Measurements from ENCODE around the gene C1GALT1.

C1GALT1 gene

DNA sequence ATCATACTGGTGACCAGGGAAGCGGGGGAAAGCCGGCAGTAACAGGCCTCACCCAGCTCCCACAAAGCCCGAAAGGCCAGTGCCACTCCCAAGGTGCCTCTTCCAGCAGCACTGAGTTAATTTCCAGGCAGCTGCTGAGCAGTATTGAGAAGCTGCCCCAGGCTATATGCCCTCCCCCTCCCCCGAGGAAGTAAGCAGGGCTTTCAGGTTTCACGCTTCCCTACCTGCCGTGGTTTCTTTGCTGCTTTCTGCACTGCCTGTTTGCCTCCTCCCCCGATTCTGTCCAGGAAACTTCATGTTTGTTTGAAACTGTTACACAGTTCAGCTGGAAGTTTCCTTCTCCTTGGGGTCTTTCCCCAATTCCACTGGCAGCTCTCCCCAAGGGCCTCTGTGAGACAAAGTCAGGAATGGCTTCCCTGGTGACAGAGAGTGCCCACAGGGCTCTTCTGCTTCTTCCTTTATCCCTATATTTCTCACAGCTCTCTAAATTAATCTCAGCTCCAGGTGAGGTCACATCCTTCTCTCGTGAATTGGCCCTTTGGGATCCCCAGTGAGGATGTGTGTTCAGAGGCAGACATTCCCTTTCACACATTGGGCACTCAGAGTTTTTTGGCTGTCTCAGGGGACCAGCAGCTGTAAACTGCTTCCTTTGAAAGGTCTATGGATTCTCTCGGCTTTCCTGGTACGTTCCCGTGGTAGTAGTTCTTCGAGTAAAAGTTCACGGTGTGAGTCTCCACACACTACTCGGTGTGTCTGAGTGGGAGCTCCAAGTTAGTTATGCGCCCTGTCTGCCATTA lies 19.4 kb downstream of the C1GALT1 start:
- no peak for DNase-seq (ENCODE audit: low read depth)

DNA sequence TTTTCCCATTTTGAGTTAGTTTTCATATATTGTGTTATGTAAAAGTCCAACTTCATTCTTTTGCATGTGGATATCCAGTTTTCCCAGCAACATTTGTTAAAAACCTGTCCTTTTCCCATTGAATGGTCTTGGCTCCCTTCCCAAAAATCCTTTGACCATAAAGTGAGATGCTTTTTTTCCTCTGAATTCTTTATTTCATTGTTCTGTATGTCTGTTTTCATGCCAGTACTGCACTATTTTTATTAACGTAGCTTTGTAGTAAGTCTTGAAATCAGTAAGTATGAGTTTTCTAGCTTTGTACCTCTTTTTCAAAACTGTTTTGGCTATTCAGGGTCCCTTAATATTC lies 20.0 kb downstream of the C1GALT1 start:
- no peak for DNase-seq (ENCODE audit: low read depth)

DNA sequence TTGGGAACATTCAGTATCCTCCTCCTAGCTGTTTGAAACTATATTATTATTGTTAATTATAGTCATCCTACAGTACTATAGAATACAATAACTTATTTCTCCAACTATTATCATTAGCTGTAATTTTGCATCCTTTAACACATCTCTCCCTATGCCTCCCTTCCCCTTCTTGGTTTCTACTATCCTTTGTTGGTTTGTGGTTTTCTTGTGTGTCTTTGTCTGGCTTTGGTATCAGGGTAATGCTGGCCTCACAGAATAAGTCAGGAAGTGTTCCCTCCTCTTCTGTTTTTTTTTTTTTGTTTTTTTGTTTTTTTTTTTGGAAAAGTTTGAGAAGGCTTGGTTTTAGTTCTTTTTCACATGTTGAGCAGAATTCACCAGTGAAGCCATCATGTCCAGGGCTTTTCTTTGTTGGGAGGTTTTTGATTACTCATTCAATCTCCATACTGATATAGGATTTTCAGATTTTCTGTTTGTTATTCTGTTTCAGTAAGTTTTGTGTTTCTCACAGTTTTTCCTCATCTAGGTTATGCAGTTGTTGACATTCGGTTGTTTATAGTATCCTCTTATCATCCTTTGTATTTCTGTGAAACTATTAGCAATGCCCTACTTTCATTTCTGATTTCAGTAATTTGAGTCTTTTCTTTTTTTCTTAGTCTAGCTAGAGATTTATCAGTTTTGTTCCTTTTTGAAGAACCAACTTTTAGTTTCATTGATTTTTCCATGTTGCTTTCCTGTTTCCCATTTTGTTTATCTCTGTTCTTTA lies 21.6 kb downstream of the C1GALT1 start:
- DNase-seq (ENCODE audit: low read depth), result no peak

DNA sequence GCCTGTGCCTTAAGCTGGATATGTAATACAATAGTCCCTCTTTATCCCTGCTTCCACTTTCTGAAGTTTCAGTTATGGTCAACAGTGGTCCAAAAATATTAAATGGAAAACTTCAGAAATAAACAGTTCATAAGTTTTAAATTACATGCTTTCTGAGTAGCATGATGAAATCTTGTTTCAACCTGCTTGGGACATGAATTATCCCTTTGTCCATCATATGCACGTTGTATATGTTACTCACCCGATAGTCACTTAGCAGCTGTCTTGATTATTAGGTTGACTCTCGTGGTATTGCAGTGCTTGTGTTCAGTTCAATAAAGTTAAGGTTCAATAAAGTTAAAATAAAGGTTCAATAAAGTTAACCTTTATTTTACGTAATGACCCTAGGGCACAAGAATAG lies 25.5 kb downstream of the C1GALT1 start:
- no peak for DNase-seq (ENCODE audit: low read depth)

DNA sequence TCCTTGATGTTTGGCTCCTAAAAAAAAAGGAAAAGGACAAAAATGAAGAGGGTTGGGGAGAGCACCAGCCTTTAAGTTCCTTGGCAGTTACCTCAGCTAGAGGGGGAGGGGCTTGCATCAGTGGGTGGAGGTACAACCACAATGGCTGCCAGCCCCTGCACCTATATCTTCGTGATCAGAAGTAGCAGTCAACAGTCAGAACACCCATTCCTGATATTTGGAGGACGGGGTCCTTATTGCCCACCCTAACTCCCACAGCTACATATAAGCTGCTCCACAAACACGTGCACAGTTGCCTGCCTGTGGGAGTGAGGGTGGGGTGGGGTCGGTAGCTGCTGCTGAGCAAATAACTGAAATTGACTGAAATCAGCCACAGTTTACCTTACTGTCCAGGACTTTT lies 26.2 kb downstream of the C1GALT1 start:
- no peak for DNase-seq (ENCODE audit: low read depth)

DNA sequence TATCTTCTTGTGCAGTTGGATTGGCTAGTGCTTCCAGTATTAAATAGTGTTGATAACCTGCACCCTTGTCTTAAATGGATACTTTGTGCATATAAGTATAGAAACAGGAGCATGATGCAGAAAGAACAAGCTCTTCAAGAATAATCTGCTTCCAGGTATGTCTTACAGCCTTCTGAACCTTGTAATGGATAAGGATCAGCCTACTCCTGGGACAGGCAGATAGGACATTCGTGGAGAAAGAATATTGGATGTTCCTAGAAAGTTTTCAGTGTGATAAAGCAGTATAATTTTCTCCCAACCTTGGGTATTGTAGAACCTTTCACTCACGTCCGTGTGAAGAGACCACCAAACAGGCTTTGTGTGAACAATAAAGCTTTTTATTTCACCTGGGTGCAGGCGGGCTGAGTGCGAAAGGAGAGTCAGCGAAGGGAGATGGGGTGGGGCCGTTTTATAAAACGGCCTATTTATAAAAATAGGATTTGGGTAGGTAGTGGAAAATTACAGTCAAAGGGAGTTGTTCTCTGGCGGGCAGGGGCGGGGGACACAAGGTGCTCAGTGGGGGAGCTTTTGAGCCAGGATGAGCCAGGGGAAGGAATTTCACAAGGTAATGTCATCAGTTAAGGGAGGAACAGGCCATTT lies 27.2 kb downstream of the C1GALT1 start:
- DNase-seq (ENCODE audit: low read depth), result no peak

DNA sequence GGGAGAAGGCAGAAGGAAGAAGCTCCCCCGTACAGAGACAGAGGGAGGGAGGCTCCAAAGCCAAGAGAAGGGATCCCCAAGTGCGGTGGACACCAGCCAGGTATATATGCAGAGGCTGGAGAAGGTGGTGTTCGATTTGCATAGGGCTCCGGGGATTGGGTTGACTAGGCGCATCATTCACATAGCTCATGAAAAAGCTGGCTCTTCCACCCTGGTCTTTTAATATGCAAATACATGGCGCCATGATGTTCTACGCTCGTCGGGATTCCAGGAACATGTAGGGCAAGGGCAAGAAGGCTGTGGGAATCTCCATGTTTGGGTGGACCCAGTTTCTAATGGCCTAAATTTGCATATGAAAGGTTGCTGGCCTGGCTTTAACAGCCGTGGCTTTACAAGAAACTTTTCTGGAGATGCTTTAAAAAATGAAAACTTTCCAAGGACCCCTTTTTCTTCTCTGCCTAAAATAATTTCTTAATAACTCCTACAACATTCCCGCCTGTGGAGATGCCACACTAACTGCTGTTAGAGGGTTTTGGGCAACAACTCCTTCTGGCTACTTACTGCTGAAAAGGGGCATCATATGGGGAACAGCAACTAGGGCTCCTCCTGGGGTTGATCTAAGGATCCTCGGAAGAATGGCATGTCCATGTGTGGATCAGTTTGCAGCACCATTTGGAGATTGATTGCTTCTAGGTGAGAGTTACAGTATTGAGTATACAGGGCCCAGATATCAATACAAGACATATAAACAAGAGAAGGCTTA lies 28.3 kb downstream of the C1GALT1 start:
- no peak for DNase-seq (ENCODE audit: low read depth)

DNA sequence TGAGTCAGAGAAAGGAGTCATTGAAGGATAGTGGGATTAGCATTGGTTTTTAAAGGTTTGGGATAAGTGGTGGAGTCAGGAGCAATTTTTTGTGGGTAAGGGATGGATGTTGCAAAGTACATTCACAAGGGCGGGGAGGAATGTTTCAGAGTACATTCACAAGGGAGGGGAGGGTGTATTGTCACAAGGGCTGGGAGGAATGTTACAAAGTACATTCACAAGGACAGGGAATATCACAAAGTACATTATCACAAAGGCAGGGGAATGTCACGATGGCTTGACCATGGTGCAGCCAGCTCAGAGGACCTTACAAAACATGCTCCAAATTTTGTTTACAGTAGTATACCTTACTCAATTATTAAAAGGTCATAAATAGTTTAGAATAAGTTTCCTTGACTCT lies 30.3 kb downstream of the C1GALT1 start:
- DNase-seq (ENCODE audit: low read depth), result no peak

DNA sequence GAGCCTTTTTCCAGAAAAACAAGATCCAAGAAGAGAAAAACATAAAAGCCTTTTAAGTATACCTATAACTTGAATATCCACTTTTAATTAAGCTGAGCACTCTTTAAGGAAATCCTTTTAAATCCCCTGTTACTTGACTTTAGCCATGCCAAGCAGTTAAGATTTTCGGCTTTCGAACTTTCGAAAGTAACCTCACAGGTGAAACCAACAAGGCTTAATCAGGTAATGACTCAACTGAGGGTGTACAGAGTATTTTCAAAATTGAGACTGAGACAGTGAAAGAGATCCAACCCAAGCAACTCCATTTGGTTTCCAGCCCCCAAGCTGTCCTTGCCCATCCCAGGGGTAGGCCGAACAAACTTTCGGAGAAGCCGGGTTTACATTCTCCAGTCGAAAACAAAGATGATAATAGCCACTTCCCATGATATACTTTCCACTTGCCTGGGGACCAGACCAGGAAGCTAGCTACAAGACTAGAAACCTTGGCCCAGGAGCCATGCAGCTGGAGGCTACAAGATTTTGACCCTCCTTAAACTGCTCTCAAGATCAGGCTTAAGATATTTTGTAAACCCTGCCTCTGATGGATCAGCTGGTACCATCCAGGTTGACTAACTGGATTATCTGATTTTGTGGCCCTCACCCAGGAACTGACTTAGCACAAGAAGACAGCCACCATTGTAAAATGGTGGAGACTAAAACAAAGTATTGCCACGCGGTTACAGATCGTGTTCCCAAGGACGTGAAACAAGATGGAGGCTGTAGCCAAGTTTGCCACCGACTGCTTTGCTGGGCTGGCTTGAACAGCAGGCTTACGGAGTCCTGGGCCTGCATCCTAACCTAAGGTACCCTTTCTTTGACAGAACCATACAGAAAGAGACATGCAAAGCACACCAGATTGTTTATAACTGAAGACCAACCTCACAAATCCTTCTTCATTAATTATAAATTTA lies 32.3 kb downstream of the C1GALT1 start:
- no peak for DNase-seq (ENCODE audit: low read depth)

DNA sequence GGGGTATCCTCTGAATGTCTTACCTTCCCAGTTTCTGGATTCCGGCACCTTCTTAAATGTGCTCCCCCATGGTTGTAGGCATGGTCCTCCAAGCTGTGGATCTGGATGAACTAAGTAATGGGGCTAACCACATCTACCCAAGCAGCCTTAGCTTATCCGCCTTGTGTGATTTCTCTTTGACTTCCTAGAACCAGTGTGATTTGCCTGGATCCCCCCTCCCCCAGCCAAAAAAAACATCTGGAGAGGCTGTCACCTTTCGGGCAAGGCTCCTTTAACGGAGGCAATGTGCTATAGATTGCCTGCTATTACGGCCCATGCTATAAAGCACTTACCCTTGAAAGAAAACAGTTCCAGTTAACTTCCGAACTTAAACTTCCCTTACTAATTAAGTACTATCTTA lies 33.9 kb downstream of the C1GALT1 start:
- no peak for DNase-seq (ENCODE audit: low read depth)

DNA sequence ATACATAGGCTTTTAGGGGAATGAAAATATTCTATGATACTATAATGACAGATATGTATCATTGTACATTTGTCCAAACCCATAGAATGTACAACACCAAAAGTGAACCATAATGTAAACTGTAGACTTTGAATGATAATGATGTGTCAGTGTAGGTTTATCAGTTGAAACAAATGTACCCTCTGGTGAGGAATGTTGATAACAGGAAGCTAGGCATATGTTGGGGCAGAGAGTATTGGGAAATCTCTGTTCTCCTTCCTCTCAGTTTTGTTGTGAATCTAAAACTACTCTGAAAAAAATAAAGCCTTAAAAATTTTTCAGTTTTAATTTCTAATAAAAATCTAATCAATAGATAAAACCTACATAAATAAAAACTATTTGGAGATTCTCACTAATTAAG lies 36.9 kb downstream of the C1GALT1 start:
- DNase-seq (ENCODE audit: low read depth), result no peak

DNA sequence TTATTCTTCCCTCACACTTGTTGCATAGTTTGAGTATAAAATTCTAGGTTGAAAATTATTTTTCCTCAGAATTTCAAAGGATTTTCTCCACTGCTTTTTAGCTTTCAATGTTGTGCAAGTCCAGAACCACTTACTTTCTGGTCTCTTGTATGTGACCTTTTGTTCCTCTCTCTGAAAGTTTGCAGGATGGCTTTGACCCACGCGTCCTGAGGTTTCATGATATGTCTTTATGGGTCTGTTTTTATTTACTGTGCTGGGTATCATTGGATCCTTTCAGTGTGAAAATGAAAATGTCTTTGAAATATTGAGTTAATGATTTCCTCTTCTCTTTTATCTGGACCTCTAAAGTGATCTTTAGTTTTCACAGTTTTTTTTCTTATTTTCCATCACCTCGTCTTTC lies 38.5 kb downstream of the C1GALT1 start:
- no peak for DNase-seq (ENCODE audit: low read depth)

DNA sequence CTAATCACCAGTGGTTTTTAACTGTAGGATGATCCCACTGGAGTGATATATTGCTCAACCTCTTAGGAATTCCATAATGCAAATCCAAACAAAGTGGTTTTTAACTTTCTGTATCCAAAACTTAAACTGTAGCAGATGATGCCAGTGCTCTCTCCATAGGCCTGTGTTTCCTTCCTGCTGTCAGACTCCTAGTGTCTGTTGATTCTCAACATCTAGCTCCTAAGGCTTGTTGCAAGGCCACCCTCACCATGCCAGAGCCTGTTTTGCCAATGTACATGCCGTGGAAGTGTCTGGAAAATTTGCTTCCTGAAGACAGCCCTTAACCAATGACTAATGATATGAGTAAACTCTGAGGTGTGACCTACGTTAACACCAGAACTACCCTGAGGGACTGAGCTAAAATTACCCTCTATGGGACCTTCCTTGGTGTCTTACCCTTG lies 39.3 kb downstream of the C1GALT1 start:
- no peak for DNase-seq (ENCODE audit: low read depth)

DNA sequence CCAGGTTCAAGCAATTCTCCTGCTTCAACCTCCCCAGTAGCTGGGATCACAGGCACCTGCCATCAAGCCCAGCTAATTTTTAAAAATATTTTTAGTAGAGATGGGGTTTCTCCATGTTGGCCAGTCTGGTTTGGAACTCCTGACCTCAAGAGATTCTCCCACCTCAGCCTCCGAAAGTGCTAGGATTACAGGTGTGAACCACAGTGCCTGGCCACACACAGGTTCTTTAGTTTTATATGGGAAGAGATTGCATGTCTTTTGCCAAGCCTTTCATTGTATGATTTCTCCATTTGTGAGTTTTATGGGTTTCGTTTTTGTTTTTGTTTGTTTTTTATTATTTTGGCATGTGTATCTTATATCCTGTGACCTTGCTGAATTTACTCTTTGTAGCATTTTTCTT lies 40.9 kb downstream of the C1GALT1 start:
- no peak for DNase-seq (ENCODE audit: low read depth)

DNA sequence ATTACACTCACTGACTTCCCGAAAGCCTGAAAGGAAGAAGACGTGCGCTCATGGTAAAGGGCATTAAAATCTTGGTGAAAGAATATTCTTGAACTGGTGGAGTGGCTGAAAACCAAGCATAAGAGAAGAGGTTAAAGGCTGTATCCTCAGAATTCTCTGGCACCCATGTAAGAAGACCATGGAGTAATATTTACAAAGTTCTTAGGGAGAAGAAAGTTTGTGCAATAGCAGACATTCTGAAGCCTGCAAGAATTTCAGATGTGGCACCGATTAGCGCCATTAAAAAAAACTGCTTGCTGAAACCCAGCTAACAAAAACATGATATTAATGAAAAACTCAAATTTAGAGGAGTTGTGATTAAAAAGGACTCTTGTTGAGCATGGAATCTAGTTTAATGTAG lies 44.1 kb downstream of the C1GALT1 start:
- no peak for DNase-seq (ENCODE audit: low read depth)

DNA sequence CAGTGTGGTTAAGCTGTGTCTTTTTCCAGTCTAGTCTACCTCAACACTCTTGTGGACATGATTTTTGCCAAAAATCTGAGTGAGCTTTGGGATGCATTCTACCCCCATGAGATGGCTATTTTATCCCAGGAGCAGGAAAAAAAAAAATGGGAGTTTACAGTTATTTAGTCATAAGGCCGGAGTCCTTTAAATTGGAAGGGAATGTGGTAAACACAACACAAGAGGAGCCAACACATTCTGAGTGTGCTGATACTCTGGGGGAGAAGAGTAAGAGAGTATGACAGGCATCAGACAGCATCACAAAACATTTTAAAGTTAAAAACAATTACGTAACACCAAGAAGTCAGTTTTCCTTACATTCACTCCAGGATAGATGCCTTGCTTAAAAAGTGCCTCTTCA lies 46.1 kb downstream of the C1GALT1 start:
- no peak for DNase-seq (ENCODE audit: low read depth)

DNA sequence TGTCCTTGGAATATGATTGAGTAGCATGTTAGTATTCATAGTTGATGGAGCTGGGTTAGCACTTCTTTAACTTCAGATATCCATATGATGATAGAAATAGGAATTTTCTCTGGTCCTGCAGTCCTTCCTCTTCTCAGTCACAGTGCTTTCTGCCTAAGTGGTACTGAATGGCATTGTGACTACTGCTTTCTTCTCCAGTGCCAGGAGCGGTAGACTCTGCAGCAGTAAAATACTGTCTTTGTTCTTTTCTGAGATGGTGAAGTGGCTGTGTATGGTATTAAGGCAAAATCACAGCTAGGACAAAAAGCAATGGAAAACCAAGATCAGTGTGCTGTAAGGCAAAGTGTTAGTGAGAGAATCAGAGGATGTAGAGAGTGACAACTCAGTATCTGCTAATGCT lies 46.6 kb downstream of the C1GALT1 start:
- no peak for DNase-seq (ENCODE audit: low read depth)

DNA sequence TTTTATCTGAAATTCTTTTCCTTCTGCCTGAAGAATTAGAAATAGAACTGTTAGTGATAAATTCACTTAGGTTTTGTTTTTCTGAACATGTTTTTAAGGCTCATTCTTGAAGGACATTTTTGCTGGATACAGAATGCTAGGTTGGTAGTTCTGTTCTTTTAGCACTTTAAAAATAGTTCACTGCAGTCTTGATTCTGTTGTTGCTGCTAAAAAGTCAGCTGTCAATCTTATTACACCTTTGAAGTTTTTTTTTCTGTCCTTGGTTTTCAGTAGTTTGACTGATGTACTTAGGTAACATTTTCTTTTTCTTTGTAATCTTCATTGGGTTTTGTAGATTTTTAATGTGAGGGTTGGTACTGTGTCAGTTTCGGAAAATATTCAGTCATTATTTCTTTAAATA lies 48.7 kb downstream of the C1GALT1 start:
- DNase-seq (ENCODE audit: low read depth), result no peak

DNA sequence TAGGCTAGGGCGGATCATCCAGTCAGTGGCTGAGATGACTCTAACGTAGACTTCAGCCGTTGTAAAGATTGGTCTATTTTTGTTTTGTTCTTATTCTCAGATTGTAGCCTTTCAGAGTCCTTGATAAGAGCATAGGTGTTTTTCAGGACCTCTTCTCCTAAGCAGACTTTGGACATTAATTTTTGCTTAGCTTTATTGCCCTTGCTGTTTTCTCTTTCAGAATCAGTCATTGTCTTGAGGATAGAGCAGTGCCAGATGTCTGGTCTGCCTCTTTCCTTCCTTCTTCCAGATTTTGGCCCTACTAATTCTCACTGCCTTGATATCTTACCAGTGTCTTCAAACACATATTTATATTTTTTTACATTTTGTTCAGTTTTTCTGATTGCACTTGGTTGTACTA lies 49.5 kb downstream of the C1GALT1 start:
- DNase-seq (ENCODE audit: low read depth), result no peak

DNA sequence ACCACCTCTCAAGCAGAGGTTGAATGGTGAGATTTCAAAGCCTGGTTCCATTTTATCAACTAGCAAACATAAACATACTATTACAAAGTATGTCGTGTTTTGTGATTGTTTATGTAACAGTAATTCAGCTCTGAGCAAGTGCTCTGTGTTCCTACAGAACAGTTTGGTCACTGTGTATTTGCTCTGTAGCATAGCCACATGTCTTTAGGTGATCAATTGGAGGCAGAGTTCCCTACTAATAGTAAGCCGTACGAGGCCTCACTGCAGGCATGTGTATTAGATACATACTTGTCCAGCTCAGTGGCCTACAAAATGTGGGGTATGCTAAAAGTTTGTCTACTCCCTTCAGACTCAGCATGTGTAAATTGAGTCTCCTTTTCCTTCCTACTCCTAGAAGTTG lies 53.0 kb downstream of the C1GALT1 start:
- no peak for DNase-seq (ENCODE audit: low read depth)

DNA sequence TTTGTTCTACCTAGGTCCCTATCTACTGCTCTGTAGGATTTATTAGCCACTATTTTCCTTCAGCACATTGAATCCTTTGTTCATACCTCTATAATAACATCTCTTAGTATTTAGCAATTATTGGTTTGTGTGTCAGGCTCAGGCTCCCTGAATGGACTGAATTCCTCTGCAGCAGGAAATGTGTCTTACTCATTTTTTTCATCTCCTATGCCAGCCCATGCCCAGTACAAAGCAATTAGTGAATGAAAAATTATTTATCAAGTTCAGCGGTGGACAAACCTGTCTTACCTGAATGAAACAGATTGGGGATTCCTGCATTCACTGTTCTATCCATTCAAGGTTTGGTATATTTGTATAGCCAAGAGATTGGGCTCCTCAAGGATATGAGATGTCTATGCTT lies 53.7 kb downstream of the C1GALT1 start:
- DNase-seq (ENCODE audit: low read depth), result no peak

Measured in stimulated activated CD8-positive, alpha-beta memory T cell treated with anti-CD3 and anti-CD28 coated beads, Interleukin-15, amount 100 ng/mL, for 24 hours (primary cell).